Breast epithelium (tissue), 4 donors: ENCODE results near the gene STAT4. TPM values are rescaled to one million over a fixed set of nuclear protein-coding genes. Genes with fewer than 3 reads are reported as not detected.

Experiments used
- DNase-seq, 2 donors: peaks; one replicate each; pipeline ENCODE4 v3.0.0-alpha.2; 2019; ENCODE audit warnings: low spot score in 2 of 2
- H3K27ac ChIP-seq, 2 donors: fragments of 200-600 bp; sonication (generic) in 1 of 2; one replicate each; pipeline ENCODE4 v1.5.1; 2016 to 2019; ENCODE audit warnings: mild to moderate bottlenecking in 1 of 2
- H3K27me3 ChIP-seq, 2 donors: fragments of 200-600 bp; sonication (generic) in 1 of 2; one replicate each; pipeline versions ENCODE4 v1.5.1 to v1.6.0; 2017 to 2019; ENCODE audit warnings: control low read depth in 1 of 2, mild to moderate bottlenecking in 1 of 2
- H3K36me3 ChIP-seq: fragments of 200-600 bp; one replicate; pipeline ENCODE4 v1.5.1; 2019
- H3K4me1 ChIP-seq, 2 donors: fragments of 200-600 bp; sonication (generic); one replicate each; pipeline ENCODE4 v1.5.1; 2016 to 2019; ENCODE audit warnings: control low read depth in 1 of 2
- H3K4me3 ChIP-seq, 3 donors: fragments of 200-600 bp; sonication (generic); 1 replicate in 2 of 3; 2 replicates in 1 of 3; pipeline ENCODE4 v1.5.1; 2016 to 2019; ENCODE audit warnings: mild to moderate bottlenecking in 3 of 3, moderate library complexity in 2 of 3
- H3K9me3 ChIP-seq, 2 donors: fragments of 200-600 bp; sonication (generic) in 1 of 2; one replicate each; pipeline ENCODE4 v1.5.1; 2016 to 2019; ENCODE audit warnings: control low read depth in 1 of 2
- POLR2A ChIP-seq: fragments of 450-650 bp; IDR thresholded peaks from one replicate; pipeline ENCODE4 v1.6.1; 2016; ENCODE audit warnings: antibody characterized with exemption, mild to moderate bottlenecking, moderate library complexity
- POLR2AphosphoS5 ChIP-seq, 3 donors: sonication (generic); formaldehyde crosslinking; IDR thresholded peaks; one replicate each; pipeline ENCODE4 v1.6.1; 2017; ENCODE audit warnings: antibody characterized with exemption in 3 of 3
- intact Hi-C: fragments of 100-400 bp; cut with DNase I; formaldehyde crosslinking; loops from one replicate; pipeline ENCODE4 v1.15.1; 2023; ENCODE audit warnings: low total_unique reads
- total RNA-seq, 3 donors: library from RNA; depleted of rRNA; stranded (reverse); fragments of >200 nt; gene quantifications; one replicate each; pipeline ENCODE4 v1.1.0, GENCODE V29; 2016
- TF ChIP-seq, protein P1 (sequence below), 3 donors: fragments of 450-650 bp; IDR thresholded peaks; one replicate each; pipeline ENCODE4 v1.5.1; 2016 to 2017; ENCODE audit warnings: antibody characterized with exemption in 3 of 3, mild to moderate bottlenecking in 3 of 3, moderate library complexity in 3 of 3

Gene STAT4
- total RNA-seq, 3 donors from 2014 or later = 1.6 to 5.9 (median 3.6) TPM

DNA sequence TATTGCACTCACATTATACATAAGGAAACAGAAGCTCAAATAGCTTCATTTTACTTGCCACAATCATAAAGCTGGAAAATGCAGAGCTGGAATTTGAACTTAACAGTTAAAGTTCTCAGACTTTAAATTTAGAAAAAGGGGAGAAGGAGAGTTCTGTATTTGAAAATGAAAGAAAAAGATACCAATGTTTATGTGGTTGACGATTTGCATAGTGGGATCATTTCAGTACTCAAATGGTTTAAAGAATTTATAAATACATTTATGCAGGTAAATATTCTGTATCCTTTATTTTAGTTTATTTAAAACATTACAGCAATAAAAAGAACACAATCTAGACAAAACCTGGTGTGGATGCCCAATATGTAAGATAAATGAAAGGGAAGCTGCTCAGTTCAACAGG, 25.5 kb upstream of the STAT4 start:
- Histone ChIP-seq H3K27me3 (no peaks in the 10 kb centered on the region), H3K36me3 (no peaks in the 10 kb centered on the region), H3K4me1 (no peaks in the 10 kb centered on the region), H3K27ac (no peak overlapping the region), H3K9me3 (no peaks in the 10 kb centered on the region), H3K4me3 (no peak overlapping the region)
- TF ChIP-seq, protein P1, sequence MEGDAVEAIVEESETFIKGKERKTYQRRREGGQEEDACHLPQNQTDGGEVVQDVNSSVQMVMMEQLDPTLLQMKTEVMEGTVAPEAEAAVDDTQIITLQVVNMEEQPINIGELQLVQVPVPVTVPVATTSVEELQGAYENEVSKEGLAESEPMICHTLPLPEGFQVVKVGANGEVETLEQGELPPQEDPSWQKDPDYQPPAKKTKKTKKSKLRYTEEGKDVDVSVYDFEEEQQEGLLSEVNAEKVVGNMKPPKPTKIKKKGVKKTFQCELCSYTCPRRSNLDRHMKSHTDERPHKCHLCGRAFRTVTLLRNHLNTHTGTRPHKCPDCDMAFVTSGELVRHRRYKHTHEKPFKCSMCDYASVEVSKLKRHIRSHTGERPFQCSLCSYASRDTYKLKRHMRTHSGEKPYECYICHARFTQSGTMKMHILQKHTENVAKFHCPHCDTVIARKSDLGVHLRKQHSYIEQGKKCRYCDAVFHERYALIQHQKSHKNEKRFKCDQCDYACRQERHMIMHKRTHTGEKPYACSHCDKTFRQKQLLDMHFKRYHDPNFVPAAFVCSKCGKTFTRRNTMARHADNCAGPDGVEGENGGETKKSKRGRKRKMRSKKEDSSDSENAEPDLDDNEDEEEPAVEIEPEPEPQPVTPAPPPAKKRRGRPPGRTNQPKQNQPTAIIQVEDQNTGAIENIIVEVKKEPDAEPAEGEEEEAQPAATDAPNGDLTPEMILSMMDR (IDR thresholded peaks at IDR 0.05) = no peak
- TF ChIP-seq POLR2AphosphoS5 (IDR thresholded peaks at IDR 0.05) = no peak
- TF ChIP-seq POLR2A = no peak
- DNase-seq = no peak
- intact Hi-C loops = loop anchor here (10.0 kb wide), 1 partner anchor 338 kb away; no protein-coding TSS in a partner anchor

DNA sequence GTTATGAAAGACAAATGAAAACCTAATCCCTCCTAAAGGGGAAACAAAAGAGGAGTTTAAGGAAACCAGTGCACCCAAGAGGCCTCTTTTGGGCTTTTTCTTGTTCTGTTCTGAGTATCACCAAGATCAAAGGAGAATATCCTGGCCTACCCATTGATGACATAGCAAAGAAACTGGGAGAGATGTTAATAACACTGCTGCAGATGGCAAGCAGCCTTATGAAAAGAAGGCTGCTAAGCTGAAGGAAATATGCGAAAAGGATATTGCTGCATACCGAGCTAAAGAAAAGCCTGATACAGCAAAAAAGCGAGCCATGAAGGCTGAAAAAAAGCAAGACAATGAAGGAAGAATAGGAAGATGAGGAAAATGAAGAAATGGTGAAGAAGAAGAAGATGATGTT, 23.6 kb upstream of the STAT4 start:
- no peak for DNase-seq
- no peaks in the 10 kb centered on the region for H3K9me3 ChIP-seq
- H3K4me3 ChIP-seq = no peak overlapping the region
- TF ChIP-seq POLR2A (no peak), POLR2AphosphoS5 (IDR thresholded peaks at IDR 0.05) (no peak)
- TF ChIP-seq, protein P1 (IDR thresholded peaks at IDR 0.05) = no peak
- no peaks in the 10 kb centered on the region for H3K36me3 ChIP-seq
- H3K4me1 ChIP-seq = no peaks in the 10 kb centered on the region
- intact Hi-C loops = loop anchor here (10.0 kb wide), 1 partner anchor 340 kb away; no protein-coding TSS in a partner anchor
- no peak overlapping the region for H3K27ac ChIP-seq
- H3K27me3 ChIP-seq = no peaks in the 10 kb centered on the region

DNA sequence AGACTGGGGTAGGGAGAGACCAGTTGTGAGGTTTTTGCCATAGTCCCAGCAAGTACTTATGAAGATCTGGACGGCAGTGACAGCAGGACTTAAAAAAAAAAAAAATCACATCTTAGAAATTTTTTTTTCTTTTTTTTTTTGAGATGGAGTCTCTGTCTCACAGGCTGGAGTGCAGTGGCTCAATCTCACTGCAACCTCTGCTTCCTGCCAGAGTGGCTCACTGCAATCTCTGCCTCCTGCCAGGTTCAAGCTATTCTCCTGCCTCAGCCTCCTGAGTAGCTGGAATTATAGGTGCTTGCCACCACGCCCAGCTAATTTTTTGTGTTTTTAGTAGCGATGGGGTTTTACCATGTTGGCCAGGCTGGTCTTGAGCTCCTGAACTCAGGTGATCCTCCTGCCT, 22.4 kb upstream of the STAT4 start:
- peak overlapping the region; percentile 31 to 35 for H3K27ac ChIP-seq
- intact Hi-C loops = loop anchor here (10.0 kb wide), 1 partner anchor 342 kb away; no protein-coding TSS in a partner anchor
- H3K4me3 ChIP-seq = no peak overlapping the region
- no peaks in the 10 kb centered on the region for H3K9me3 ChIP-seq
- TF ChIP-seq POLR2A (no peak), POLR2AphosphoS5 (IDR thresholded peaks at IDR 0.05) (no peak)
- TF ChIP-seq, protein P1 (IDR thresholded peaks at IDR 0.05) = no peak
- H3K4me1 ChIP-seq = peaks cover 0 to 4% of the 10 kb centered on the region in 2 donors
- no peak for DNase-seq
- H3K27me3 ChIP-seq = no peaks in the 10 kb centered on the region
- H3K36me3 ChIP-seq = no peaks in the 10 kb centered on the region

DNA sequence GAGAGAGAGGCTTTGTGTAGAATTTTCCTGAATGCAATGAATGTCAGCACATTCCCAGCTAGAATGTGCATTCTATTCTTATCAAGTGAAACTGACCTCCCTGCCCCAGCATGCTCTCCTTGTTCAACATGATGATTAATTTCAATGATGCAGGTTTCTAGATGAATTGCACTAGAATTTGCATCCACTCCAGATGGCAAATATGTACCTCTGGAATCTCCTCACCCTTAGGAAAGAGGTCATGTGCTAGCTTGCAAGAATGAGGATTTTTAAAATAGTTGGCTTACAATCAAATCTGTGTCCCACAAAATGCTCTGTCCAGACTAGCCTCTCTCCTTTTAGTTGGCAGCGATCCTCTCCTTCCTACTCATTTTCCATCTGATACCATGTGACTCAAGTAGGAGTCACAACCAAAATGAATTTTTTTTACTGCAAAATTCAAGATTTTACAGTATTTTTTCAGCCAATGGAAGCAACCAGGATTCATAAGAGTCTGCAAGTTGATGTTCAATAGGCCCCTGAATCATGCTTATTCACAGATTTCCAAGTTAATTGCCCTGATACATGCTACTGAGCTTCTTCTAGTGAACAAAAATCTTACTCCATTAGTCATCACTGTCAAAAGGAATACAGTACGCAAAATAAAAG, 21.0 kb upstream of the STAT4 start:
- Histone ChIP-seq H3K4me3 (no peak overlapping the region), H3K4me1 (peaks cover 0 to 4% of the 10 kb centered on the region in 2 donors), H3K36me3 (no peaks in the 10 kb centered on the region), H3K9me3 (no peaks in the 10 kb centered on the region), H3K27me3 (no peaks in the 10 kb centered on the region), H3K27ac (peak overlapping the region; percentile 41 to 72)
- intact Hi-C loops = loop anchor here (10.0 kb wide), 1 partner anchor 343 kb away; no protein-coding TSS in a partner anchor
- DNase-seq = peak in 1 of 2 donors; percentile 47
- TF ChIP-seq POLR2AphosphoS5 (IDR thresholded peaks at IDR 0.05) = peak in 1 of 3 donors; percentile 14
- TF ChIP-seq, protein P1 (IDR thresholded peaks at IDR 0.05) = no peak
- TF ChIP-seq POLR2A = no peak

DNA sequence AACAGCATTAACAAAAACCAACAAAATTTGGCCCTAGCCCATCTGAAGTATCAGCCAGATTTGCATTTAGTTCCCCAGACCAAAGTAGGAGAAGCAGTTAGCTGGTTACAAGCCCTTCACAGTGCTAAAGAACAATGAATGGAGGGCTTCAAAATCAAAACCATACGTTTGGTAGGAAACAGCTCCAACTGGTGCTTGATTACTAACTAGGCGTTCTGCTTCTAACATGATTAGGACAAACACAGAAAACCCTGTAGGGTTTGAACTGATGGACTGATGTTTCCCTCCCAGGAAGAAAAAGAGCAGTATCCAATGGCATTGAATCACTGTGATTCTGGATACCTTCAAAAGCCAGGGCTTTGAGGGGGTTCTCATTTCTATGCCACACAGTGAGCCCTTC, 20.5 kb upstream of the STAT4 start:
- no peaks in the 10 kb centered on the region for H3K36me3 ChIP-seq
- peak overlapping the region; percentile 41 to 72 for H3K27ac ChIP-seq
- TF ChIP-seq POLR2A = no peak
- TF ChIP-seq, protein P1 (IDR thresholded peaks at IDR 0.05) = no peak
- no peak for TF ChIP-seq POLR2AphosphoS5 (IDR thresholded peaks at IDR 0.05)
- no peak for DNase-seq
- intact Hi-C loops = loop anchor here (10.0 kb wide), 1 partner anchor 344 kb away; no protein-coding TSS in a partner anchor
- H3K4me1 ChIP-seq = peaks cover 0 to 4% of the 10 kb centered on the region in 2 donors
- no peaks in the 10 kb centered on the region for H3K27me3 ChIP-seq
- H3K4me3 ChIP-seq = no peak overlapping the region
- H3K9me3 ChIP-seq = no peaks in the 10 kb centered on the region
